ENCODE results near the gene SGSM2. TPM values are rescaled to one million over a fixed set of nuclear protein-coding genes. Genes with fewer than 3 reads are reported as not detected.

SGSM2 gene
- total RNA-seq, 1 experiment from 2014 or later, result 47.2 TPM

DNA sequence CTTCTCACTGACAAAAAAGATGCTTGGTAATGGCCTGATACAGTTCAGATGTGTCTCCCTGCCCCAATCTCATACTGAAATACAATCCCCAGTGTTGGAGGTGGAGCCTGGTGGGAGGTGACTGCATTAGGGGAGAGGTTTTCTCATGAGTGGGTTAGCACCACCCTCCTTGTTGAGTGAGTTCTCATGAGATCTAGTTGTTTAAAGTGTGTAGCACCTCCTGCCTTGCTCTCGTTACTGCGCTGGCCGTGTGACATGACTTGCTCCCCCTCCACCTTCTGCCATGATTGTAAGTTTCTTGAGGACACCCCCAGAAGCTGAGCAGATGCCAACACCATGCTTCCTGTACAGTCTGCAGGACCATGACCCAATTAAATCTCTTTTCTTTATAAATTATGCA is 6.0 kb upstream of the SGSM2 start:
- peaks cover 15% of the 10 kb centered on the region for H3K4me1 ChIP-seq (ENCODE audit: insufficient read depth, low read length)
- H3K9ac ChIP-seq (ENCODE audit: low read length), result no peak overlapping the region
- H3K27ac ChIP-seq (ENCODE audit: low read length), result no peak overlapping the region
- BruUV-seq (replicated peaks), result no TSS peak
- no peak overlapping the region for H2AFZ ChIP-seq (ENCODE audit: low read length)
- ChIA-PET CTCF (no interaction called here), POLR2A (ENCODE audit: unreplicated experiment) (no interaction called here)
- H4K20me1 ChIP-seq (ENCODE audit: low read length), result 0 out of 2 replicates have a peak, but pooled peaks cover 5% of the 10 kb centered on the region
- intact Hi-C loops (cut with micrococcal nuclease), result no loop called here
- H3K36me3 ChIP-seq (ENCODE audit: low read depth, low read length), result peaks cover 62% of the 10 kb centered on the region
- H3F3A ChIP-seq (ENCODE audit: low read length, unreplicated experiment), result no peaks in the 10 kb centered on the region
- H3K79me2 ChIP-seq (ENCODE audit: low read length), result peaks cover 66% of the 10 kb centered on the region
- H3K4me3 ChIP-seq (ENCODE audit: low read length), result no peak overlapping the region
- no peak for TF ChIP-seq EZH2phosphoT487 (IDR thresholded peaks at IDR 0.05; ENCODE audit: borderline replicate concordance, low read length)
- no peak for TF ChIP-seq EZH2 (IDR thresholded peaks at IDR 0.05; ENCODE audit: low read length, unreplicated experiment)
- TF ChIP-seq, protein P1, sequence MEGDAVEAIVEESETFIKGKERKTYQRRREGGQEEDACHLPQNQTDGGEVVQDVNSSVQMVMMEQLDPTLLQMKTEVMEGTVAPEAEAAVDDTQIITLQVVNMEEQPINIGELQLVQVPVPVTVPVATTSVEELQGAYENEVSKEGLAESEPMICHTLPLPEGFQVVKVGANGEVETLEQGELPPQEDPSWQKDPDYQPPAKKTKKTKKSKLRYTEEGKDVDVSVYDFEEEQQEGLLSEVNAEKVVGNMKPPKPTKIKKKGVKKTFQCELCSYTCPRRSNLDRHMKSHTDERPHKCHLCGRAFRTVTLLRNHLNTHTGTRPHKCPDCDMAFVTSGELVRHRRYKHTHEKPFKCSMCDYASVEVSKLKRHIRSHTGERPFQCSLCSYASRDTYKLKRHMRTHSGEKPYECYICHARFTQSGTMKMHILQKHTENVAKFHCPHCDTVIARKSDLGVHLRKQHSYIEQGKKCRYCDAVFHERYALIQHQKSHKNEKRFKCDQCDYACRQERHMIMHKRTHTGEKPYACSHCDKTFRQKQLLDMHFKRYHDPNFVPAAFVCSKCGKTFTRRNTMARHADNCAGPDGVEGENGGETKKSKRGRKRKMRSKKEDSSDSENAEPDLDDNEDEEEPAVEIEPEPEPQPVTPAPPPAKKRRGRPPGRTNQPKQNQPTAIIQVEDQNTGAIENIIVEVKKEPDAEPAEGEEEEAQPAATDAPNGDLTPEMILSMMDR (conservative IDR thresholded peaks at IDR 0.05; ENCODE audit: low read depth, low read length), result no peak
- no peaks in the 10 kb centered on the region for H3K27me3 ChIP-seq (ENCODE audit: low read length)
- H3K9me2 ChIP-seq (replicated peaks; ENCODE audit: low read length), result no peaks in the 10 kb centered on the region
- no peak overlapping the region for H3K4me2 ChIP-seq (ENCODE audit: low read length)
- ATAC-seq, result no peak
- DNase-seq, result no peak
- H3K9me3 ChIP-seq (ENCODE audit: low read length), result no peaks in the 10 kb centered on the region

DNA sequence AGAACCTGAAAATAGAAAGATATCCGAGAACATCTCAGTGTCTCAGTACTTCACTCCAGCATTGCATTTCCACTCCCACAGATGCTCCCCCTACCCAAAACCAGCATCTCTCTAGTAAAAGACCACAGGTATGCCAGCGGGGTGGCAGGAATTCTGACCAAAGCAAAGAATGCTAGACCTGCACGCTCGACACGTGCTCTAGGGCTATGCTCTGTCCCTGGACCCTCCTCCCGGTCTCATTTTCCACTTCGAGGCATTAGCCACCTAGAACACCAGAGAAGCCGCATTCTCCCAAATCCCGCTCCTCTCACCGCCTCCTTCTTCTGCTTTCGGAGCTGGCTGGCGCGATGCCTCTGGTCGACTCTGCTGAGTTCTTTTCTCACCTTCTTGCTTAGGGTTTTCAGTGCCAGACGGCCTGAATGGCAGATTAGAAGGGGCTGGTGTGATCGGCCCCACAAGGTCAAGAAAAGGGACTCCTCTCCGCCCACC is 1.5 kb upstream of the SGSM2 start:
- TSS peak; percentile 66 for BruUV-seq (replicated peaks)
- POLR2A ChIA-PET (ENCODE audit: unreplicated experiment), result interaction anchor here (1.0 kb wide), 1 partner anchor 71 kb away, joined by 4 read pairs; no protein-coding TSS in a partner anchor
- Histone ChIP-seq H2AFZ (ENCODE audit: low read length) (peak overlapping the region; percentile 50; the same call in 1 of the 2 replicates), H3K27me3 (ENCODE audit: low read length) (no peaks in the 10 kb centered on the region), H4K20me1 (ENCODE audit: low read length) (0 out of 2 replicates have a peak, but pooled peaks cover 5% of the 10 kb centered on the region), H3K9me2 (replicated peaks; ENCODE audit: low read length) (no peaks in the 10 kb centered on the region), H3K79me2 (ENCODE audit: low read length) (peaks cover 81% of the 10 kb centered on the region), H3K4me1 (ENCODE audit: insufficient read depth, low read length) (peaks cover 19% of the 10 kb centered on the region), H3K27ac (ENCODE audit: low read length) (peak overlapping the region; percentile 63), H3K9ac (ENCODE audit: low read length) (peak overlapping the region; percentile 100), H3F3A (ENCODE audit: low read length, unreplicated experiment) (no peaks in the 10 kb centered on the region), H3K4me2 (ENCODE audit: low read length) (peak overlapping the region; percentile 98), H3K9me3 (ENCODE audit: low read length) (no peaks in the 10 kb centered on the region), H3K4me3 (ENCODE audit: low read length) (peak overlapping the region; percentile 99), H3K36me3 (ENCODE audit: low read depth, low read length) (peaks cover 43% of the 10 kb centered on the region)
- DNase-seq, result no peak
- no peak for ATAC-seq
- TF ChIP-seq EZH2 (IDR thresholded peaks at IDR 0.05; ENCODE audit: low read length, unreplicated experiment) (no peak), EZH2phosphoT487 (IDR thresholded peaks at IDR 0.05; ENCODE audit: borderline replicate concordance, low read length) (no peak)
- TF ChIP-seq, protein P1 (conservative IDR thresholded peaks at IDR 0.05; ENCODE audit: low read depth, low read length), result no peak
- CTCF ChIA-PET, result interaction anchor here (3.8 kb wide), 1 partner anchor 17 kb away, joined by 26 read pairs; no protein-coding TSS in a partner anchor
- intact Hi-C loops (cut with micrococcal nuclease), result loop anchor here (2.0 kb wide), 1 partner anchor 17 kb away; no protein-coding TSS in a partner anchor
